ENCODE results near the gene PREP.

The PREP gene

GRCh38 chr6:105374010-105374420 lies 28.9 kb downstream of the PREP start:
- Histone ChIP-seq H3K27me3 (no peaks in the 10 kb centered on the region), H3K4me1 (no peaks in the 10 kb centered on the region), H3K36me3 (peaks cover 35% of the 10 kb centered on the region), H3K9me3 (no peaks in the 10 kb centered on the region), H3K4me3 (ENCODE audit: low read depth, low read length) (no peak overlapping the region)
- TF ChIP-seq, protein P1, sequence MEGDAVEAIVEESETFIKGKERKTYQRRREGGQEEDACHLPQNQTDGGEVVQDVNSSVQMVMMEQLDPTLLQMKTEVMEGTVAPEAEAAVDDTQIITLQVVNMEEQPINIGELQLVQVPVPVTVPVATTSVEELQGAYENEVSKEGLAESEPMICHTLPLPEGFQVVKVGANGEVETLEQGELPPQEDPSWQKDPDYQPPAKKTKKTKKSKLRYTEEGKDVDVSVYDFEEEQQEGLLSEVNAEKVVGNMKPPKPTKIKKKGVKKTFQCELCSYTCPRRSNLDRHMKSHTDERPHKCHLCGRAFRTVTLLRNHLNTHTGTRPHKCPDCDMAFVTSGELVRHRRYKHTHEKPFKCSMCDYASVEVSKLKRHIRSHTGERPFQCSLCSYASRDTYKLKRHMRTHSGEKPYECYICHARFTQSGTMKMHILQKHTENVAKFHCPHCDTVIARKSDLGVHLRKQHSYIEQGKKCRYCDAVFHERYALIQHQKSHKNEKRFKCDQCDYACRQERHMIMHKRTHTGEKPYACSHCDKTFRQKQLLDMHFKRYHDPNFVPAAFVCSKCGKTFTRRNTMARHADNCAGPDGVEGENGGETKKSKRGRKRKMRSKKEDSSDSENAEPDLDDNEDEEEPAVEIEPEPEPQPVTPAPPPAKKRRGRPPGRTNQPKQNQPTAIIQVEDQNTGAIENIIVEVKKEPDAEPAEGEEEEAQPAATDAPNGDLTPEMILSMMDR (IDR thresholded peaks at IDR 0.05; ENCODE audit: low read depth, low read length) = no peak
- DNase-seq = no peak

DNA sequence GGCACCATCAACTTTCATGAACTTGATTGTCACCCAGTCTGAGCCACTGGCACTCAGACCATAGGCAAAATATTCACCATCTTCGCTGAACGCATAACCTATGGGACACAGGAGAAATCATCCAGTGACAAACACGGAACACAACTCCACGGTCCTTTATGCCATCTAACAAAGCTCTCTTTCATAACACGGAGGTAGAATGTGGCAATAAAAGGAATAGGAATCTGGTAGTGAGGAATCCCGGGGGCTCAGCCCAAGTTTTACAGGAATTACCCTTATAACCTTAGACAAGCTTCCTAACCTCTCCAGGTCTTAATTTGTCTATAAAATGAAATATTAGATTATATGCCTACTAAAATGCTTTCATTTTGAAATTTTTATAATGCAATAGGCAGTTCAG lies 29.4 kb downstream of the PREP start:
- DNase-seq = no peak
- peaks cover 38% of the 10 kb centered on the region for H3K36me3 ChIP-seq
- H3K4me1 ChIP-seq = no peaks in the 10 kb centered on the region
- no peaks in the 10 kb centered on the region for H3K9me3 ChIP-seq
- TF ChIP-seq, protein P1 (IDR thresholded peaks at IDR 0.05; ENCODE audit: low read depth, low read length) = no peak
- no peak overlapping the region for H3K4me3 ChIP-seq (ENCODE audit: low read depth, low read length)
- H3K27me3 ChIP-seq = no peaks in the 10 kb centered on the region

DNA sequence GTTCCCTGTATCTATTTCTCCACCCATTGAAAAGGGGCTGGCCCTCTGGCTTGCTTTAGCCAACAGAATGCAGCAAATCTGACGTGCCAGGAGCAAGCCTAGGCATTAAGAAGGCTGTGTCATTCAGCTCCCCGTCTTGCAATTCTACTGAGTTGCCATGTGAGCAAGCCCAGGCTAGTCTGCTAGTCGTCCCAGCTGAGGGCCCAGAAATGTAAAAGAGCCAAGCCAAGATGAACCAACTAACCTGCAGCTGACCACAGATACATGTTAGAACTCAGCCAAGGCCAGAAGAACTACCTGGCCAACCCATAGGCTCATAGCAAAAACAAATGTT lies 30.1 kb downstream of the PREP start:
- Histone ChIP-seq H3K4me3 (ENCODE audit: low read depth, low read length) (no peak overlapping the region), H3K36me3 (peaks cover 38% of the 10 kb centered on the region), H3K9me3 (no peaks in the 10 kb centered on the region), H3K4me1 (no peaks in the 10 kb centered on the region), H3K27me3 (no peaks in the 10 kb centered on the region)
- DNase-seq = no peak
- TF ChIP-seq, protein P1 (IDR thresholded peaks at IDR 0.05; ENCODE audit: low read depth, low read length) = no peak

- H3K4me3 ChIP-seq (ENCODE audit: low read depth, low read length) = no peak overlapping the region
- TF ChIP-seq, protein P1 (IDR thresholded peaks at IDR 0.05; ENCODE audit: low read depth, low read length) = no peak
- H3K36me3 ChIP-seq = peaks cover 38% of the 10 kb centered on the region
- DNase-seq = no peak
- H3K4me1 ChIP-seq = no peaks in the 10 kb centered on the region
- H3K9me3 ChIP-seq = no peaks in the 10 kb centered on the region
- H3K27me3 ChIP-seq = no peaks in the 10 kb centered on the region
Observed at GRCh38 chr6:105372142-105372848, 30.6 kb downstream of the PREP start.

GRCh38 chr6:105370351-105370750 lies 32.5 kb downstream of the PREP start:
- TF ChIP-seq, protein P1 (IDR thresholded peaks at IDR 0.05; ENCODE audit: low read depth, low read length) = no peak
- no peaks in the 10 kb centered on the region for H3K9me3 ChIP-seq
- H3K4me3 ChIP-seq (ENCODE audit: low read depth, low read length) = no peak overlapping the region
- H3K4me1 ChIP-seq = no peaks in the 10 kb centered on the region
- H3K36me3 ChIP-seq = peaks cover 29% of the 10 kb centered on the region
- no peaks in the 10 kb centered on the region for H3K27me3 ChIP-seq
- no peak for DNase-seq

DNA sequence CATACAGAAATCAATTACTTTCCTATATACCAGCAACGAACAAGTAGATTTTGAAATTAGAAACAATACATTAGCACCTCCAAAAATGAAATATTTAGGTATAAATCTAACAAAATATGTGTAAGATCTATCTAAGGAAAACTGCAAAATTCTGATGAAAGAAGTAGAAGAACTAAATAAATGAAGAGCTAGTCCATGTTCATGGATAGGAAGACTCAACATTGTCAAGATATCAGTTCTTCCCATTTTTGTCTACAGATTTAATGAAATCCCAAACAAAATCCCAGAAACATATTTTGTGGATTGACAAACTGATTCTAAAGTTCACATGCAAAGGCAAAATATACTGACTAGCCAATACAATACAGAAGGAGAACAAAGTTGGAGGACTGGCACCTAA lies 33.7 kb downstream of the PREP start:
- Histone ChIP-seq H3K4me3 (ENCODE audit: low read depth, low read length) (no peak overlapping the region), H3K36me3 (peaks cover 26% of the 10 kb centered on the region), H3K9me3 (no peaks in the 10 kb centered on the region), H3K4me1 (peaks cover 5% of the 10 kb centered on the region), H3K27me3 (no peaks in the 10 kb centered on the region)
- no peak for DNase-seq
- TF ChIP-seq, protein P1 (IDR thresholded peaks at IDR 0.05; ENCODE audit: low read depth, low read length) = no peak

Data from BE2C (cell line).